AG20443 (cell line): ENCODE results near the gene PPP2R5D.
"Not testable (repeated sequence)": the region's sequence is repeated elsewhere in the genome, so short reads cannot be mapped to it uniquely, and the experiment has no call there.

Experiments
- DNase-seq: peaks from one replicate; pipeline ENCODE4 v3.0.0; 2012; ENCODE audit warnings: low spot score, mixed read lengths

PPP2R5D gene

DNA sequence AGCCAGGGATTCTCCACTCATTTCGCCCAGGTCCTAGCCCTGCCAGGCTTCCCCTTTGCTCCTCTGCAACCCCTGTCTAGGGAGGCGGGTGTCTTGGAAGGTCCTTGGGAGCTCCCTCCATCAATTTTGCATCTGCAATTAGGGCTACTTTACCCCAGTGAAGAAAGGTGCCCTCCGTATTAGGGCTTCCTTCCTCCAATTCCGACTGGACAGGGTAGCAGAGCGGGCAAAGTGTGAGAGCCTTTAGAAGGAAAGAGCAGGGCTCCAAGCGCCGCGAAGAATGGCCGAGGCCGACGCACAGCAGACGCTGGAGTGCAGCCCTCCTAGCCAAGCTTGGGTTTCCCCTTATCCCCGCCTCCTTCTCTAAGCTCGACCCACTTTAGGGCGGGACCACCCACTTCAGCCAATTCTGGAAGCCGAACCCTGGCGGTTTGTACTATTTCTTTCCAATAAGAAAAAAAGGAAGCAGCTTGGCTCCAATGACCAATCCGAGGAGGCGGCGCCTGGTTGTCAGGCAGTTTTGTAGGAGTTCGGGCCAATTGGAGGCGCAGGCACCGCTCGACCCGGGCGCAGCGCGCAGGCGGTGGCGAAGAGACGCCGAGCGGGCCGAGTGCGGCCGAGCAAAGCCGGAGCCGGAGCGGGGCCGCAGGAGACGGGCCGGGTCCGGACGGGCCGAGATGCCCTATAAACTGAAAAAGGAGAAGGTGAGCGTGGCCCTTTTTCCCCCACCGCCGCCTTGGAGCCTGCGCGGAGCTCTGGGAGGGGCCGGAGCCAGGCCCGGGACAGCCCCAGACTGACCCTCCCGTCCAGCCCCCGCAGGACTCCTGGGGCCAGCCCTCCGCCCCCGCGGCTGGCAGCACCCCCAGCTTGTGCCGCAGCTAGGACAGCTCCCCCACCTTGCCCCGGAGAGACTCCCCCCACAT is at the start of gene PPP2R5D:
PPP2R5D (plus strand) TSS at position 570 of the 923 bp plus-strand sequence; CDS start at position 678, 108 bp downstream.
- DNase-seq, result peak; percentile 97

DNA sequence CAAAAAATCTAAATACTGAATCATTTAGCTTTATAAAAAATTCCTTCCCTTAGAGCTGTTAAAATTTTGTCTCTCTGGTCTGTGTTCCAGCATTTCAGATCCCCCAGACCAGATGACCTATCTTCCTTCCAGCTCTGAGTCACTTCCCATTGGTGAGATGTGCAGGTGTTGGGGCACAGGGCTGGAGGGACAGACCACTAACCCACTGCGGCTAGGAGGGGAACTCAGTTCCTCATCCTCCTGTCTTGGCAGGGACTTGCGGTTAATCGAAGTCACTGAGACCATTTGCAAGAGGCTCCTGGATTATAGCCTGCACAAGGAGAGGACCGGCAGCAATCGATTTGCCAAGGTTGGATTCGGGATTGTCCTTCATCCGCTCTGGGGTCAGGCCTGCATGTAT is 49.0 kb upstream of the PPP2R5D start:
- DNase-seq, result no peak

DNA sequence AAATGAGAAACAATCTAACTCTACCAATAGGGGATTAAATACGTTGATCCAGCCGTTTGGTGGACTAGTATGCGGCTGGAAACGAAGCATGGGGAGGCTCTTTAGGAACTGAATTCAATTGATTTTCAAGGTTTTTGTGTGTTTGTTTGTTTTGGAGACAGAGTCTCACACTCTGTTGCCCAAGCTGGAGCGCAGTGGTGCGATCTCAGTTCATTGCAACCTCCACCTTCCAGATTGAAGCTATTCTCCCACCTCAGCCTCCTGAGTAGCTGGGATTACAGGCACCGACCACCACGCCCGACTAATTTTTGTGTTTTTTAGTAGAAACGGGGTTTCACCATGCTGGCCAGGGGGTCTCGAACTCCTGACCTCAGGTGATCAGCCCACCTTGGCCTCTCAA is 48.0 kb upstream of the PPP2R5D start:
- DNase-seq, result no peak

DNA sequence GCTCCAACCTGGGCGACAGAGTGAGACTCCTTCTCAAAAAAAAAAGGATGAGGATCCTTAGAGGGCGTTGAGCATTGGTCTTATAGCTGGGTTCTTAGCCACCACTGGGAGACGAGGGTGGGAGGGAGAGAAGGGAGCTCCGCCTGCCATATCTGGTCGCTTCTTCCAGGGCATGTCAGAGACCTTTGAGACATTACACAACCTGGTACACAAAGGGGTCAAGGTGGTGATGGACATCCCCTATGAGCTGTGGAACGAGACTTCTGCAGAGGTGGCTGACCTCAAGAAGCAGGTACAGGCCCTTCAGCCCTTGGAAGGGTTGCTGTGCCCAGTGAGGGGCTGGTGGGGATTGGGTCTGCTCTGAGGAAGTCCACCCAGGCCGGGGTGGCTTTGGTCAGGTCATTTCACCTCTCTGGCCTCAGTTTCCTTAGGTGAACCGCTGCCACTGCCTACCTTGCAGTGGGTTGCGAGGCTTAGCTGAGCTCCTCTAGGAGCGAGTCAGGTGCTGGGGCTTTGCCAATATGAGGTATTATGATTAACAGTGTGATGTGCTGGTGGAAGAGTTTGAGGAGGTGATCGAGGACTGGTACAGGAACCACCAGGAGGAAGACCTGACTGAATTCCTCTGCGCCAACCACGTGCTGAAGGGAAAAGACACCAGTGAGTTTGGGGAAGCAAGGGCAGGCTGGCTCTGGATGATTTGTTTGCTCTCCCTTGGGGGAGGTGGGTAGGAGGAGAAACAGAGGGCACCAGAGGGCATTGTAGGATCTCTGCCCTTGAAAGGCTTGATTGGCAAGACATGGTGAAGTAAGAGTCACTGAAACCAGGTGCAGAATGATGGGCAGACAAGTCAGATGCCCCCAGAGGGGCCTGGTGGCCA is 46.6 kb upstream of the PPP2R5D start:
- no peak for DNase-seq

DNA sequence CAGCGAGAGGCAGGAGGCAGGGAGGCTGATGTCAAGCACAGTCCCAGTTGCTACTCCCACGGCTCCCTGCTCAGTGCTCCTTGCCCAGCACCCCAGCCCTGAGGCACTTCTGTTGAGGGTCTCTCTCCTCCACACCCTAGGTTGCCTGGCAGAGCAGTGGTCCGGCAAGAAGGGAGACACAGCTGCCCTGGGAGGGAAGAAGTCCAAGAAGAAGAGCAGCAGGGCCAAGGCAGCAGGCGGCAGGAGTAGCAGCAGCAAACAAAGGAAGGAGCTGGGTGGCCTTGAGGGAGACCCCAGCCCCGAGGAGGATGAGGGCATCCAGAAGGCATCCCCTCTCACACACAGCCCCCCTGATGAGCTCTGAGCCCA is 46.0 kb upstream of the PPP2R5D start:
- DNase-seq, result no peak

DNA sequence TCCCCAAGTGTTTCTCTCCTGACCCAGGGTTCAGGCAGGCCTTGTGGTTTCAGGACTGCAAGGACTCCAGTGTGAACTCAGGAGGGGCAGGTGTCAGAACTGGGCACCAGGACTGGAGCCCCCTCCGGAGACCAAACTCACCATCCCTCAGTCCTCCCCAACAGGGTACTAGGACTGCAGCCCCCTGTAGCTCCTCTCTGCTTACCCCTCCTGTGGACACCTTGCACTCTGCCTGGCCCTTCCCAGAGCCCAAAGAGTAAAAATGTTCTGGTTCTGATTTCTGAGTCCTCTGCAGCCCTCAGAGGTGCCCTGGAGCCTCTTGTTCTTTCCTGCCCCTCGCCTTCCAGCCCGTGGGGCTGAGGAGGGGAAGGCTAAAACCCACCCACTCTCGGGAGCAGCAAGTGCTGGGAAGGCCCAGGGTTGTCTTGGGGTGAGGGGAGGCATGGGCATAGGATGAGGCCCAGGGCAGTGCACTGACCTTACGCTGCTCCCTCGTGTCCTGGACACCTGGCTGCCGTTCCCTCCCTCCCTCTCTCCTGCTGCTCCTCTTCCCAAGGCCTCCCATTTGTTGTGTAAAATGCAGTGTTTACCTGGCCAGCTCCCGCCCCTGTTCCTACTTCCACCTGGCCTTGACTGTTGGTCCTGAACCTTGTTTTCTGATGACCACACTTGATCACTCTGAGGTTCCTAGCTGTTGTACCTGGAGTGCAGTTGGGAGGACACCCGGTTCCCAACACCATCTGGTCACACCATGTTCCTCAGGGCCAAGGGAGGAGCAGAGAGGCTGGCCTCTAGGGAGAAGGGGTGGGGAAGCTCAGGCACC is 45.2 kb upstream of the PPP2R5D start:
- peak; percentile 4 for DNase-seq

DNA sequence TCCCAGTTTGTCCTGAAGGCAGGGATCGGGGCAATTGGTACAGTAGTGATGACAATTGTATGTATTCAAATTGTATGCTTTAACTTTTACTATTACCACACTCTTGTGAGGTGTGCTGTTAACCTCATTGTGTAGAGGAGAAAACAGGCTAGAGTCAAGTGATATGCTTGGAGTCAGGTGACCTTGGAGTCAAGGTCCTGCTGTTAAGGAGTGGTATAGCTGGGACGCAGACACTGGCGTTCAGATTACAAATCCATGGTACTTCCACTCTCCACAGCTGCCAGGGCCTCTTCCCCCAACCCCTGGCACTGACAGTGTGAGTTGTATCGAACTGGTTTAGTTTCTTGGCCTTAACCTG is 44.6 kb upstream of the PPP2R5D start:
- DNase-seq, result no peak

DNA sequence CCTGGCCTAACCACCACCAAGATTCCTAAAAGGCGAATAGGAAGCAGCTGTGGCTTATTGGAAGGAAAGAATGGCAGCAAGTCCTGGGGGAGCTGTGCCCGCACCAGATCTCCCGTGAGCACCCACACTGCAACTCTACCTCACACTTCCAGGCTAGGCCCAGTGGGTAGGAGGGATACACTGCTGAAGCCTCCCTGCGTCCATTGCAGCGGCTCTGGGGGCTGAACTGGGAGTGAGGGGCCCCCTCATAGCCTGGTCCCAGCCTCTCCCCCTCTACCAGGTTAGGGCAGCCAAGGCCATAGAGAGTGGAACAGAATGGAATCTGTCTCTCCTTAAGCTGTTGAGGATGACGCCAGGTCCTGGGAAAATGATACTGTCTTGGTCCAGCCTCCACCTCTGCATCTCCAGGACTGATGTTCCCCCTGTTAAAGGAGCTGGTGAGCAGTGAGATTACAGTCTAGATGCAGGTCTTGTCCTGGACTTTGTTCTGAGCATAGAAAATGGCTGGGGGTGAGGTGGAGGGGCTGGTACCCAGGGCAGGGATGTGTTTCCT is 43.8 kb upstream of the PPP2R5D start:
- no peak for DNase-seq

DNA sequence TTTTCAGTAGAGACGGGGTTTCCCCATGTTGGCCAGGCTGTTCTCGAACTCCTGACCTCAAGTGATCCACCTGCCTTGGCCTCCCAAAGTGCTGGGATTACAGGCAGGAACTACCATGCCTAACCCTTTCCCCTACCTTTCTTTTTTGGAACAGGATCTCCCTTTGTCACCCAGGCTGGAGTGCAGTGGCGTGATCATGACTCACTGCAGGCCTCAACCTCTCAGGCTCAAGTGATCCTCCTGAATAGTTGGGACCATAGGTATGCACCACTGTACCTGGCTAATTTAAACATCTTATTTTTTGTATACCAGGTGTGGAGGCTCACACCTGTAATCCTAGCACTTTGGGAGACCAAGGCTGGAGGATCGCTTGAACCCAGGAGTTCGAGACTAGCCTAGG is 43.0 kb upstream of the PPP2R5D start:
- DNase-seq, result not testable (repeated sequence)

DNA sequence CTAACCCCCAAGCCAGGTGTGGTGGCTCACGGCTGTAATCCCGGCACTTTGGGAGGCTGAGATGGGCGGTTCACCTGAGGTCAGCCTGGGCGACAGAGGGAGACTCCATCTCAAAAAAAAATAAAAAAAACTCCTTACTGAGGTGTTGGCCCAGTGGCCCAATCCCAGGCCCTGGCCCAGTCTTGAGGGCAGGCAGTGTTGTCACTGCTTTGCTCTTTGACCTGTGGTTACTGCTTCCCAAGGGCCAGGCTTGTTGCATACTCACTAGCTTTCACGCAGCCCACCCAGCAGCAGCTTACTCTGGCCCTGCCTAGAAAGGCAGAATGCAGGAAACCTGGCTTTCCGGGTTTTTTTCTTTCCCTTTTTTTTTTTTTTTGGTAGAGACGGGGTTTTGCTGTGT is 41.9 kb upstream of the PPP2R5D start:
- DNase-seq, result no peak

DNA sequence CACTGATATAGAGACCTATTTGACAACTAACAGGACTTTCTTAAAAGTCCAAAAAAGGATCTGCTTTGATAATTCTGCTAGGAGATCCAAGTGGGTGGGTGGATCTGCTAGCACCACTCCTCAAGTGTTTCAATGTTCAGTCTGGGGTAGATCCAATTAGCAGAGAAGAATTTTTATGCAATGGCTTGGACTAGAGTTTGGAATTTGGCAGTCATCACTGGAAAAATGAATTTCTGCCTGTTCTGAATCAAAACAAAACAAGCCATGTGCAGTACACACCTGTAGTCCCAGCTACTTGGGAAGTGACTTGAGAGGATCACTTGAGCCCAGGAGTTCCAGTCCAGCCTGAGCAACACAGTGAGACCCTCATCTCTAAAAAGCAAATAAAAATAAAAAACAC is 36.4 kb upstream of the PPP2R5D start:
- DNase-seq, result no peak

DNA sequence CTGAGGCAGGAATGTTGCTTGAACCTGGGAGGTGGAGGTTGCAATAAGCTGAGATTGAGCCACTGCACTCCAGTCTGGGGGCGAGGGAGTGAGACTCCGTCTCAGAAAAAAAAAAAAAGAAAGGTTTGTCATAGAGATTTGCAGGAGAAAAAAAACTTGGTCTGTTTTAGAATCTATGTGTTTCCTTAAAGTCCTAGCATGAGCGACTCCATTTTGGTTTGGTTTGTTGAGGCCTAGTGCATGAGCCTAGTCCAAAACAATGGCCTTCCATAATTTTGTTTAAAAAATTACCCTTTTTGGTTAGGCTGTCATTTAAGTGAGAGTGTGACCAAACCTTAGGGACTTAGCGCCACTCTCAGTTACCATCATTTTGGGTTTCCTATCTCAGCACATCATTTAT is 32.0 kb upstream of the PPP2R5D start:
- DNase-seq, result no peak

DNA sequence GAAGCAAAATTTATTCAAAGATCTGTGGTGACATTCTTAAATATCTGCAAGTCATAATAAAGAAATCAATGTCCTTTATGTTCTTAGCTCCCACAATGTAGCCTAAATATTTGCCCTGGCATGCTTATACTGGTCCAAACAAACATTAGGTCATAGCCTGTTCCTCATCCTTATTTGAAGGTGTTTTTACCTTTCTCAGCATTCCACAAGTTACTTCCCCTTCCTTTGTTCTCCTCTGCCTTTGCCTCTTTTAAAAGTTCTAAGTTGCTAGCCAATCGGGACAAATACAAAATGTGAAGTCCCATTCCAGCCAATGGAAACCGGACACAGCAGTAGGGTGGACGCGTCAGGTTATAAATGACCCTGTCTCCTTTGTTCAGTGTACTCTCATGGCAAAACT is 30.0 kb upstream of the PPP2R5D start:
- not testable (repeated sequence) for DNase-seq

DNA sequence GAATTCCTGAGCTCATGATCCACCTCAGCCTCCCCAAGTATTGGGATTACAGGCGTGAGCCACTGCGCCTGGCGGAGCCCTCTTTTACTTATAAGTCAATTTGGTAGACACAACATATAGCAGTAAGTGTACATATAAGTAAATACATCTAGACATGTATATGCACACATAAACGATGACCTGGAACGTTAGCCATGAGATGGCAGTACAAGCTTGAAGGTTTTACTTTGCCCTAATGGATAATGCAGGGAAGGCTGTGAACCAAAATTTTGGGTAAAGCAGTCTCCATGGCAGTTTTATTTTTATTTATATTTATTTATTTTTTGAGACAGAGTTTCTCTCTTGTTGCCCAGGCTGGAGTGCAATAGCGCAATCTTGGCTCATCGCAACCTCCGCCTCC is 26.2 kb upstream of the PPP2R5D start:
- no peak for DNase-seq

DNA sequence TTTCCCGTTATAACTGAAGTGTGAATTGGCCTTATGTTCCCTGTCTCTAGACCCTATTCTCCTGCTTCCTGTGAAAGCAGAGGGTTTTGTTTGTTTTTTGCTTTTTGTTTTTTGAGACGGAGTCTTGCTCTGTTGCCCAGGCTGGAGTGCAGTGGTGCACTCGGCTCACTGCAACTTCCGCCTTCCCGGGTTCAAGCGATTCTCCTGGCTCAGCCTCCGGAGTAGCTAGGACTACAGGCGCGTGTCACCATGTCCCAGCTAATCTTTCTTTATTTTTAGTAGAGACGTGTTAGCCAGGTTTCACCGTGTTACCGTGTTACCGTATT is 24.5 kb upstream of the PPP2R5D start:
- no peak for DNase-seq

DNA sequence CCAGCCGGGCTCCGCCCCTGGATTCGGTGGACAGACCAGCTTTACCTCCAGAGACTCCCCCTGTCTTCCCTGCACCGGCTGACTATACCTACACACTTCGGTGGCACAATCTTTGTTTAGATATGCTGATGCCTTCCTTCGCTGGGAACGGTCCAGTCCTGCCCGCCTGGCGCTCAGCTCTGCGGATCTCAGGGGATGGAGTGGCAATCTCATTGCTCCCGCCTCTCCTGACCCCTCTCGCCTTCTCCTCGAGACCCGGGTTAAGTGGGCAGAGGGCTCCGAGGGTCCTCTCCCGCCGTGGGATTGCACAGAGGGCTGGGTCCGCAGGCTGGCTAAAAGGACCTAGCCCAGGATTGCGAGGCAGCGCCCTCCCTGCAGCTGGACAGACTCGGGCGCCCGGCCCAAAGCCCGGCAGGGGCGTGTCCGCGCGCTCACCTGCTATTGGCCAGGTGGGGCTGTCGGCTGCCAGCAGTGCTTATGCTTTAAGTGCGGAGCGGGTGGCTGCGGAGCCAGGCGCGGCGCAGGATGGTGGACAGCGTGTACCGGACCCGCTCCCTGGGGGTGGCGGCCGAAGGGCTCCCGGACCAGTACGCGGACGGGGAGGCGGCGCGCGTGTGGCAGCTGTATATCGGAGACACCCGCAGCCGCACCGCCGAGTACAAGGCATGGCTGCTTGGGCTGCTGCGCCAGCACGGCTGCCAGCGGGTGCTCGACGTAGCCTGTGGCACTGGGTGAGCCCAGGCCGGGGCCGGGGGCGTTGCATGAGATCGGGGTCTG is 23.9 kb upstream of the PPP2R5D start, which contains the start of gene GNMT:
GNMT (plus strand) TSS at position 512 of the 777 bp plus-strand sequence; CDS start at position 526, 14 bp downstream.
- peak; percentile 65 for DNase-seq

DNA sequence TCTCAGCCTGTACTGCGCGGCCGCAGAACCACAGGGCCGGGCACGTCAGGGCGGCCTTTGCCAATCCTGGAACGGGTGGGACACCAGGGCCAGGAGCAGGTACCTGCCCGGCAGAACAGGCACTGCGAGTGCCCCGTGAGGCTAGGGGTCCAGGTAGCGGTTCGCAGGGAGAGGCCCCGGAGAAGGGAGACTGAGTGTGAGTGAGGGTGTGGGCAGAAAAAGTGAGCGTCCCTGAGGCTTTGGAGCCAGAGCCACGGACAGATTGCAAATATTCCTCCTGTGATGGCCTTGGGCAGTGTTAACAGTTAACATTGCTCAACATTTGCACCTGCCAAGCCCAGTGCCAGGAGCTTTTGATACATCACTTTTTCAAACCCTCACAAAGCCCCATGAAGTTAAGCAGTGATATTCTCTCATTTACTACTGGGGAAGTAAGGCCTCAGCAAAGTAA is 23.3 kb upstream of the PPP2R5D start:
- DNase-seq, result peak; percentile 6

DNA sequence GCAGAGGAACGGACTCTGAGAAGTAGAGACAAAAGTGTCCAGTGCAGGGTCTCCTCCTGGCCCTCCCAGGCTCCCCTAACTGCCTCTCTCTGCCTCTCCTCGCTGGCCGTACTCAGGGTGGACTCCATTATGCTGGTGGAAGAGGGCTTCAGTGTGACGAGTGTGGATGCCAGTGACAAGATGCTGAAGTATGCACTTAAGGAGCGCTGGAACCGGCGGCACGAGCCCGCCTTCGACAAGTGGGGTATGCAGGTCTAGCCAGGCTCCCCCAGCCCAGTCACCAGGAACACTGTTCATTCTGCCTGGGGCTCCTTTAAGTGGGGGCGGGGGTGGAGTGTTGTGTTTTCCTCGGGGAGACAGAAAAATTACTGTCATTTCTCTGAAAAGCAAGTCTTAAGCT is 22.3 kb upstream of the PPP2R5D start:
- DNase-seq, result no peak

DNA sequence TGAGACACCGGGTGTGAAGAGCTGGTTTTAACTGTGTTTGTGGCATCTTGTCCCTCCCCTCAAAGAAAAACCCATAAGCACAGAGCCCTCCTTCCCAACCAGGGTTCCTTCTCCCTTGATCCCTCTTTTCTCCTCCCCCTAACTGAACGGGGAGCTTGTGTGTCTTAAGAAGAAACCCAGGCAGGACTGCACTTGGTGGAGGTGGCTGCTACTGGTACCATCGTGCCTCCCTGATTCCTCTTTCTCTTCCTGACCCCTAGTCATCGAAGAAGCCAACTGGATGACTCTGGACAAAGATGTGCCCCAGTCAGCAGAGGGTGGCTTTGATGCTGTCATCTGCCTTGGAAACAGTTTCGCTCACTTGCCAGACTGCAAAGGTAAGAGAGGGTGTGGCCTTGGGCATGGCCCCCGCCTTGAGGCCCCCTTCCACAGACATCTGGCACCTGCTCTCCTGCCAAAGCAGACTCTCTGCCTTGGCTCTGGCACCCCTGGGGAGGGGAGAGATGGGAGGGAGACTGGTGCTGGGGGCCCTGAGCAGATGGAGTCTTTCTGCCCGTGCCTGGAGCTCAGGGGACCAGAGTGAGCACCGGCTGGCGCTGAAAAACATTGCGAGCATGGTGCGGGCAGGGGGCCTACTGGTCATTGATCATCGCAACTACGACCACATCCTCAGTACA is 21.7 kb upstream of the PPP2R5D start:
- DNase-seq, result no peak

DNA sequence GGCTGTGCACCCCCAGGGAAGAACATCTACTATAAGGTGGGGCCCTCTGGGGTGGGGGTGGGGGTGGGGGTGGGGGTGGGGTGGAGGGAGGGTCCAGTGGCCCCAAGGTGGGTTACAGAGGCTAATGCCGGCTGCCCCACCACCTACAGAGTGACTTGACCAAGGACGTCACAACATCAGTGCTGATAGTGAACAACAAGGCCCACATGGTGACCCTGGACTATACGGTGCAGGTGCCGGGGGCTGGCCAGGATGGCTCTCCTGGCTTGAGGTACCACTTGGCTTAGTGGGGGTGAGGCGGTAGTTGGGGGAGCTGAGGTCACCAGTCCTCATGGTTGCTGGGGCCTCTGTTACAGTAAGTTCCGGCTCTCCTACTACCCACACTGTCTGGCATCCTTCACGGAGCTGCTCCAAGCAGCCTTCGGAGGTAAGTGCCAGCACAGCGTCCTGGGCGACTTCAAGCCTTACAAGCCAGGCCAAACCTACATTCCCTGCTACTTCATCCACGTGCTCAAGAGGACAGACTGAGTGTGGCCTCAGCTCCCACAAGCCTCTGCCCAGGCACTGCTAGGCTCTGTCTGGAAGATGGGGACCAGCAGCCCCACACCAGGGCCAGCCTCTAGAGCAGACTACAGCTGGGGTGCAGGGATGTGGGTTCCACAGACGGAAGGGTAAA is 21.1 kb upstream of the PPP2R5D start:
- no peak for DNase-seq
